ENCODE results near the gene SCAMP3. TPM values are rescaled to one million over a fixed set of nuclear protein-coding genes. Genes with fewer than 3 reads are reported as not detected.

SCAMP3 gene
- total and polyA plus RNA-seq, 5 donors from 2014 or later: 57.3 to 150 (median 133) TPM

GRCh38 chr1:155301342-155301841 is 39.2 kb upstream of the SCAMP3 start, which contains the start of gene PKLR:
Gene PKLR (minus strand): TSS chr1:155301438. CDS start chr1:155301395, 43 bp downstream.
- no peaks in the 10 kb centered on the region for H3K4me1 Mint-ChIP-seq
- DNase-seq: no peak
- Histone ChIP-seq H3K9me3 (ENCODE audit: control insufficient read depth in 2 of 2, low read length in 2 of 2) (no peaks in the 10 kb centered on the region), H3K4me3 (ENCODE audit: low read depth, low read length) (no peak within 1 kb of the TSS), H3K27me3 (ENCODE audit: control insufficient read depth, insufficient read depth, low read length) (peaks cover 5% of the 10 kb centered on the region), H3K36me3 (ENCODE audit: control insufficient read depth, insufficient read depth, low read length) (no peaks in the 10 kb centered on the region), H3K27ac (ENCODE audit: insufficient read depth, low read length, poor library complexity, severe bottlenecking) (no peak within 1 kb of the TSS), H3K4me1 (ENCODE audit: control insufficient read depth, insufficient read depth, low read length, poor library complexity, severe bottlenecking) (no peaks in the 10 kb centered on the region)
- no peaks in the 10 kb centered on the region for H3K9me3 Mint-ChIP-seq
- no peak for ATAC-seq (ENCODE audit: low read depth in 2 of 2)
- no peak within 1 kb of the TSS for H3K27ac Mint-ChIP-seq
- H3K4me3 Mint-ChIP-seq: peak within 1 kb of the TSS in 1 of 4 donors; percentile 87
- peaks cover 15% of the 10 kb centered on the region for H3K27me3 Mint-ChIP-seq
- H3K36me3 Mint-ChIP-seq: no peaks in the 10 kb centered on the region

GRCh38 chr1:155300553-155301329 is 38.6 kb upstream of the SCAMP3 start:
- Histone ChIP-seq H3K27ac (ENCODE audit: insufficient read depth, low read length, poor library complexity, severe bottlenecking) (no peak overlapping the region), H3K4me3 (ENCODE audit: low read depth, low read length) (no peak overlapping the region), H3K27me3 (ENCODE audit: control insufficient read depth, insufficient read depth, low read length) (peaks cover 5% of the 10 kb centered on the region), H3K36me3 (ENCODE audit: control insufficient read depth, insufficient read depth, low read length) (no peaks in the 10 kb centered on the region), H3K9me3 (ENCODE audit: control insufficient read depth in 2 of 2, low read length in 2 of 2) (no peaks in the 10 kb centered on the region), H3K4me1 (ENCODE audit: control insufficient read depth, insufficient read depth, low read length, poor library complexity, severe bottlenecking) (no peaks in the 10 kb centered on the region)
- Mint-ChIP-seq H3K4me1 (no peaks in the 10 kb centered on the region), H3K27me3 (peaks cover 17% of the 10 kb centered on the region), H3K36me3 (no peaks in the 10 kb centered on the region), H3K4me3 (no peak overlapping the region), H3K27ac (no peak overlapping the region), H3K9me3 (no peaks in the 10 kb centered on the region)
- DNase-seq (no peak), ATAC-seq (ENCODE audit: low read depth in 2 of 2) (no peak)

- H3K27me3 ChIP-seq (ENCODE audit: control insufficient read depth, insufficient read depth, low read length): peaks cover 7% of the 10 kb centered on the region
- no peak overlapping the region for H3K27ac ChIP-seq (ENCODE audit: insufficient read depth, low read length, poor library complexity, severe bottlenecking)
- no peaks in the 10 kb centered on the region for H3K36me3 ChIP-seq (ENCODE audit: control insufficient read depth, insufficient read depth, low read length)
- Mint-ChIP-seq H3K4me1 (no peaks in the 10 kb centered on the region), H3K4me3 (no peak overlapping the region), H3K9me3 (no peaks in the 10 kb centered on the region), H3K36me3 (no peaks in the 10 kb centered on the region), H3K27ac (no peak overlapping the region), H3K27me3 (peaks cover 20% of the 10 kb centered on the region)
- H3K4me3 ChIP-seq (ENCODE audit: low read depth, low read length): no peak overlapping the region
- no peaks in the 10 kb centered on the region for H3K9me3 ChIP-seq (ENCODE audit: control insufficient read depth in 2 of 2, low read length in 2 of 2)
- peaks cover 6% of the 10 kb centered on the region for H3K4me1 ChIP-seq (ENCODE audit: control insufficient read depth, insufficient read depth, low read length, poor library complexity, severe bottlenecking)
- DNase-seq: no peak
- ATAC-seq (ENCODE audit: low read depth in 2 of 2): no peak
Measured at GRCh38 chr1:155300024-155300423, 37.9 kb upstream of the SCAMP3 start.

- no peaks in the 10 kb centered on the region for H3K9me3 ChIP-seq (ENCODE audit: control insufficient read depth in 2 of 2, low read length in 2 of 2)
- ATAC-seq (ENCODE audit: low read depth in 2 of 2): no peak
- H3K4me1 Mint-ChIP-seq: peaks cover 0 to 4% (median 0%) of the 10 kb centered on the region in 4 donors
- H3K4me1 ChIP-seq (ENCODE audit: control insufficient read depth, insufficient read depth, low read length, poor library complexity, severe bottlenecking): peaks cover 7% of the 10 kb centered on the region
- H3K4me3 ChIP-seq (ENCODE audit: low read depth, low read length): no peak overlapping the region
- H3K9me3 Mint-ChIP-seq: no peaks in the 10 kb centered on the region
- H3K36me3 ChIP-seq (ENCODE audit: control insufficient read depth, insufficient read depth, low read length): no peaks in the 10 kb centered on the region
- peaks cover 7% of the 10 kb centered on the region for H3K27me3 ChIP-seq (ENCODE audit: control insufficient read depth, insufficient read depth, low read length)
- no peak overlapping the region for H3K4me3 Mint-ChIP-seq
- DNase-seq: no peak
- H3K27me3 Mint-ChIP-seq: peaks cover 33% of the 10 kb centered on the region
- no peak overlapping the region for H3K27ac ChIP-seq (ENCODE audit: insufficient read depth, low read length, poor library complexity, severe bottlenecking)
- H3K36me3 Mint-ChIP-seq: no peaks in the 10 kb centered on the region
- no peak overlapping the region for H3K27ac Mint-ChIP-seq
Measured at GRCh38 chr1:155297384-155297783, 35.2 kb upstream of the SCAMP3 start.

GRCh38 chr1:155296661-155297060 is 34.5 kb upstream of the SCAMP3 start:
- H3K9me3 Mint-ChIP-seq: no peaks in the 10 kb centered on the region
- Histone ChIP-seq H3K4me3 (ENCODE audit: low read depth, low read length) (no peak overlapping the region), H3K36me3 (ENCODE audit: control insufficient read depth, insufficient read depth, low read length) (no peaks in the 10 kb centered on the region), H3K9me3 (ENCODE audit: control insufficient read depth in 2 of 2, low read length in 2 of 2) (no peaks in the 10 kb centered on the region), H3K27ac (ENCODE audit: insufficient read depth, low read length, poor library complexity, severe bottlenecking) (no peak overlapping the region), H3K4me1 (ENCODE audit: control insufficient read depth, insufficient read depth, low read length, poor library complexity, severe bottlenecking) (peaks cover 7% of the 10 kb centered on the region), H3K27me3 (ENCODE audit: control insufficient read depth, insufficient read depth, low read length) (peaks cover 7% of the 10 kb centered on the region)
- H3K27ac Mint-ChIP-seq: no peak overlapping the region
- ATAC-seq (ENCODE audit: low read depth in 2 of 2) (no peak), DNase-seq (no peak)
- no peak overlapping the region for H3K4me3 Mint-ChIP-seq
- no peaks in the 10 kb centered on the region for H3K36me3 Mint-ChIP-seq
- H3K27me3 Mint-ChIP-seq: peaks cover 33% of the 10 kb centered on the region
- H3K4me1 Mint-ChIP-seq: peaks cover 0 to 4% (median 0%) of the 10 kb centered on the region in 4 donors

- Mint-ChIP-seq H3K4me3 (no peak overlapping the region), H3K9me3 (peaks cover 0 to 1% (median 0%) of the 10 kb centered on the region in 7 donors), H3K36me3 (no peaks in the 10 kb centered on the region), H3K27me3 (peaks cover 33% of the 10 kb centered on the region), H3K27ac (no peak overlapping the region), H3K4me1 (peaks cover 0 to 4% (median 0%) of the 10 kb centered on the region in 4 donors)
- H3K27ac ChIP-seq (ENCODE audit: insufficient read depth, low read length, poor library complexity, severe bottlenecking): no peak overlapping the region
- ATAC-seq (ENCODE audit: low read depth in 2 of 2) (no peak), DNase-seq (no peak)
- H3K36me3 ChIP-seq (ENCODE audit: control insufficient read depth, insufficient read depth, low read length): no peaks in the 10 kb centered on the region
- no peak overlapping the region for H3K4me3 ChIP-seq (ENCODE audit: low read depth, low read length)
- H3K9me3 ChIP-seq (ENCODE audit: control insufficient read depth in 2 of 2, low read length in 2 of 2): no peaks in the 10 kb centered on the region
- peaks cover 7% of the 10 kb centered on the region for H3K27me3 ChIP-seq (ENCODE audit: control insufficient read depth, insufficient read depth, low read length)
- peaks cover 7% of the 10 kb centered on the region for H3K4me1 ChIP-seq (ENCODE audit: control insufficient read depth, insufficient read depth, low read length, poor library complexity, severe bottlenecking)
Measured at GRCh38 chr1:155295942-155296267, 33.7 kb upstream of the SCAMP3 start.

- H3K27ac Mint-ChIP-seq: no peak overlapping the region
- peaks cover 0 to 4% (median 0%) of the 10 kb centered on the region in 4 donors for H3K4me1 Mint-ChIP-seq
- no peak for ATAC-seq (ENCODE audit: low read depth in 2 of 2)
Measured at GRCh38 chr1:155295183-155295941, 33.2 kb upstream of the SCAMP3 start.

More at GRCh38 chr1:155295183-155295941, 33.2 kb upstream of the SCAMP3 start:
- Histone ChIP-seq H3K9me3 (ENCODE audit: control insufficient read depth in 2 of 2, low read length in 2 of 2) (no peaks in the 10 kb centered on the region), H3K4me1 (ENCODE audit: control insufficient read depth, insufficient read depth, low read length, poor library complexity, severe bottlenecking) (peaks cover 7% of the 10 kb centered on the region), H3K36me3 (ENCODE audit: control insufficient read depth, insufficient read depth, low read length) (no peaks in the 10 kb centered on the region), H3K4me3 (ENCODE audit: low read depth, low read length) (no peak overlapping the region), H3K27ac (ENCODE audit: insufficient read depth, low read length, poor library complexity, severe bottlenecking) (no peak overlapping the region), H3K27me3 (ENCODE audit: control insufficient read depth, insufficient read depth, low read length) (peaks cover 7% of the 10 kb centered on the region)
- DNase-seq: no peak
- peaks cover 33% of the 10 kb centered on the region for H3K27me3 Mint-ChIP-seq
- H3K36me3 Mint-ChIP-seq: no peaks in the 10 kb centered on the region
- peaks cover 0 to 2% (median 0%) of the 10 kb centered on the region in 7 donors for H3K9me3 Mint-ChIP-seq
- no peak overlapping the region for H3K4me3 Mint-ChIP-seq
